OCI-LY7 (cell line): ENCODE measurements around the gene CTSC. TPM values are rescaled to one million over a fixed set of nuclear protein-coding genes. Genes with fewer than 3 reads are reported as not detected.

Experiments used
- BruUV-seq: library from RNA; stranded (reverse); fragments of 400-500 nt; replicated peaks from 2 replicates; lab custom pipeline; 2021; lab: Mats Ljungman, UMichigan
- CTCF ChIA-PET: fragments of 300-600 bp; sonication (Branson Sonifier 250); formaldehyde crosslinking; loops from one replicate; lab custom pipeline; 2022; ENCODE audit warnings: antibody characterized with exemption; ENCODE audit not compliant: unreplicated experiment; lab: Charles Lee
- POLR2A ChIA-PET: fragments of 300-600 bp; sonication (Branson Sonifier 250); formaldehyde crosslinking; loops from one replicate; lab custom pipeline; 2022; ENCODE audit warnings: antibody characterized with exemption; lab: Charles Lee
- DNase-seq: peaks from one replicate; pipeline ENCODE4 v3.0.0-alpha.2; 2015; ENCODE audit warnings: low spot score
- H2AFZ ChIP-seq: fragments of 200-600 bp; sonication (generic), shearing (Covaris generic); 2 replicates; pipeline ENCODE4 v1.6.1; 2014; ENCODE audit warnings: mild to moderate bottlenecking, antibody characterized with exemption, low read length, moderate library complexity
- H3K27ac ChIP-seq: fragments of 200-600 bp; sonication (generic); 2 replicates; pipeline ENCODE4 v1.5.1; 2014; ENCODE audit warnings: mixed run types, low read depth, mild to moderate bottlenecking, moderate library complexity, low read length, inconsistent platforms; ENCODE audit not compliant: poor library complexity, severe bottlenecking
- H3K36me3 ChIP-seq: fragments of 200-600 bp; sonication (generic); 2 replicates; pipeline ENCODE4 v1.6.1; 2014; ENCODE audit warnings: mild to moderate bottlenecking, antibody characterized with exemption, low read length, moderate library complexity, mixed read lengths; ENCODE audit not compliant: insufficient read depth
- H3K4me1 ChIP-seq: fragments of 200-600 bp; sonication (generic); 2 replicates; pipeline ENCODE4 v1.5.1; 2014; ENCODE audit warnings: mild to moderate bottlenecking, low read length; ENCODE audit not compliant: insufficient read depth, poor library complexity, severe bottlenecking
- H3K4me2 ChIP-seq: fragments of 200-600 bp; sonication (generic); 2 replicates; pipeline ENCODE4 v1.6.1; 2014; ENCODE audit warnings: mild to moderate bottlenecking, low read length
- H3K4me3 ChIP-seq: fragments of 200-600 bp; sonication (generic); 2 replicates; pipeline ENCODE4 v1.5.1; 2014; ENCODE audit warnings: mild to moderate bottlenecking, low read depth, low read length; ENCODE audit not compliant: poor library complexity, severe bottlenecking
- H3K79me2 ChIP-seq: fragments of 200-600 bp; sonication (generic); 2 replicates; pipeline ENCODE4 v1.6.1; 2016; ENCODE audit warnings: low read depth, mild to moderate bottlenecking, low read length, moderate library complexity, mixed read lengths; ENCODE audit not compliant: insufficient read depth
- H3K9me2 ChIP-seq: fragments of 200-600 bp; sonication (generic); 2 replicates; pipeline ENCODE4 v1.6.1; 2016; ENCODE audit warnings: mild to moderate bottlenecking, low read length, mixed read lengths; ENCODE audit not compliant: insufficient read depth
- H3K9me3 ChIP-seq: fragments of 200-600 bp; sonication (generic); 2 replicates; pipeline ENCODE4 v1.6.1; 2014; ENCODE audit warnings: mild to moderate bottlenecking, mixed run types, low read length, mixed read lengths
- H4K20me1 ChIP-seq: fragments of 200-600 bp; sonication (generic); 2 replicates; pipeline ENCODE4 v1.6.1; 2014; ENCODE audit warnings: mild to moderate bottlenecking, antibody characterized with exemption, low read length, moderate library complexity, mixed read lengths; ENCODE audit not compliant: insufficient read depth
- EZH2phosphoT487 ChIP-seq: fragments of 200-600 bp; sonication (generic); IDR thresholded peaks from 2 replicates; pipeline ENCODE4 v1.6.1; 2018; ENCODE audit warnings: low read depth, borderline replicate concordance, mild to moderate bottlenecking, mixed run types, antibody characterized with exemption, low read length, moderate library complexity, mixed read lengths
- intact Hi-C: fragments of 100-400 bp; cut with micrococcal nuclease; formaldehyde crosslinking; loops from one replicate; pipeline ENCODE4 v1.10.0; 2022; ENCODE audit not compliant: unreplicated experiment
- total RNA-seq, 2 experiments: library from RNA; depleted of rRNA in 1 of 2; stranded (reverse); fragments of >200 nt in 1 of 2; shearing (Covaris generic) in 1 of 2; gene quantifications; 2 replicates each; pipeline ENCODE4 v1.2.3, GENCODE V29; 2014 to 2022
- TF ChIP-seq, protein P1 (sequence below): fragments of 200-600 bp; sonication (generic); conservative IDR thresholded peaks from 2 replicates; pipeline ENCODE4 v1.5.1; 2014; ENCODE audit warnings: mild to moderate bottlenecking, antibody characterized with exemption, low read length, moderate library complexity, mixed read lengths

The CTSC gene
- total RNA-seq, 2 experiments from 2014 or later = 60.5 to 90.3 TPM

GRCh38 chr11:88281317-88281712 lies 56.2 kb downstream of the CTSC start:
- H4K20me1 ChIP-seq = no peaks in the 10 kb centered on the region
- DNase-seq = no peak
- POLR2A ChIA-PET = interaction anchor here (1.3 to 2.0 kb wide), 2 partner anchors 12 to 14 kb away, joined by 4 to 5 read pairs; no protein-coding TSS in a partner anchor
- CTCF ChIA-PET = no interaction called here
- no peaks in the 10 kb centered on the region for H3K4me1 ChIP-seq
- peaks cover 36% of the 10 kb centered on the region for H3K36me3 ChIP-seq
- no peak overlapping the region for H3K27ac ChIP-seq
- H3K4me3 ChIP-seq = no peak overlapping the region
- H3K9me2 ChIP-seq = no peaks in the 10 kb centered on the region
- H3K9me3 ChIP-seq = no peaks in the 10 kb centered on the region
- intact Hi-C loops = no loop called here
- TF ChIP-seq EZH2phosphoT487 = no peak
- TF ChIP-seq, protein P1, sequence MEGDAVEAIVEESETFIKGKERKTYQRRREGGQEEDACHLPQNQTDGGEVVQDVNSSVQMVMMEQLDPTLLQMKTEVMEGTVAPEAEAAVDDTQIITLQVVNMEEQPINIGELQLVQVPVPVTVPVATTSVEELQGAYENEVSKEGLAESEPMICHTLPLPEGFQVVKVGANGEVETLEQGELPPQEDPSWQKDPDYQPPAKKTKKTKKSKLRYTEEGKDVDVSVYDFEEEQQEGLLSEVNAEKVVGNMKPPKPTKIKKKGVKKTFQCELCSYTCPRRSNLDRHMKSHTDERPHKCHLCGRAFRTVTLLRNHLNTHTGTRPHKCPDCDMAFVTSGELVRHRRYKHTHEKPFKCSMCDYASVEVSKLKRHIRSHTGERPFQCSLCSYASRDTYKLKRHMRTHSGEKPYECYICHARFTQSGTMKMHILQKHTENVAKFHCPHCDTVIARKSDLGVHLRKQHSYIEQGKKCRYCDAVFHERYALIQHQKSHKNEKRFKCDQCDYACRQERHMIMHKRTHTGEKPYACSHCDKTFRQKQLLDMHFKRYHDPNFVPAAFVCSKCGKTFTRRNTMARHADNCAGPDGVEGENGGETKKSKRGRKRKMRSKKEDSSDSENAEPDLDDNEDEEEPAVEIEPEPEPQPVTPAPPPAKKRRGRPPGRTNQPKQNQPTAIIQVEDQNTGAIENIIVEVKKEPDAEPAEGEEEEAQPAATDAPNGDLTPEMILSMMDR = 0 out of 2 replicates have a peak, but pooled peaks have one; percentile 26
- H3K4me2 ChIP-seq = no peak overlapping the region
- no peak overlapping the region for H2AFZ ChIP-seq
- no TSS peak for BruUV-seq
- no peaks in the 10 kb centered on the region for H3K79me2 ChIP-seq

GRCh38 chr11:88280673-88281316 lies 56.7 kb downstream of the CTSC start:
- H4K20me1 ChIP-seq = no peaks in the 10 kb centered on the region
- no peak overlapping the region for H2AFZ ChIP-seq
- H3K27ac ChIP-seq = no peak overlapping the region
- no peaks in the 10 kb centered on the region for H3K9me3 ChIP-seq
- no peak overlapping the region for H3K4me3 ChIP-seq
- H3K36me3 ChIP-seq = peaks cover 31% of the 10 kb centered on the region
- H3K79me2 ChIP-seq = no peaks in the 10 kb centered on the region
- no peaks in the 10 kb centered on the region for H3K9me2 ChIP-seq
- BruUV-seq = no TSS peak
- ChIA-PET POLR2A (interaction anchor here (1.3 to 2.0 kb wide), 2 partner anchors 13 to 15 kb away, joined by 4 to 5 read pairs; no protein-coding TSS in a partner anchor), CTCF (no interaction called here)
- intact Hi-C loops = no loop called here
- no peak overlapping the region for H3K4me2 ChIP-seq
- no peaks in the 10 kb centered on the region for H3K4me1 ChIP-seq
- TF ChIP-seq, protein P1 = no peak
- no peak for TF ChIP-seq EZH2phosphoT487
- no peak for DNase-seq

DNA sequence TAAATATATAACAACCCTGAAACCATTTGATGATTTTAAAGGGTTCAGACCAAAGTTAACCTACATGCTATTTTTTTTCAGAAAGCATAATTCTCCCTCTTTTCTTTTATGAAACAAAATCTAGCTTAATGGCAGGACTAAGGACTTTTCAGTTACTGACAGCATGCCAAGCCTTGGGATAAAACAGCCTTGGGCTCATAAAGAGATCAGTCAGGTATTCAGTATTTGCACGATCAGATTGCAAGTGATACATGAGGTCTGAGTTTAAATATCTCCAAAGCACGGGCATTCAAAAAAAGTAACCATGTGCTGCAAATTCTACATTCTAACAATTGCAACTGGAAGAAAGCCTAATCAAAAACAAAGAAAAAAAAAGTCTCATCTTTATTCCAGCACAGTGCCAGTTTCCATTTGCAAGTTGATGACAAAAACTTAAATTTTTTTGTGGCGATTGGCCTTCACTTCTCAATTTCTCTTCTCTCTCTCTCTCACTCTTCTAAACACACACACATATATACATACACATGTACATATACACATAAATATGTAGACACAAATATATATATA lies 60.1 kb downstream of the CTSC start:
- no peak overlapping the region for H3K4me2 ChIP-seq
- no peaks in the 10 kb centered on the region for H3K9me3 ChIP-seq
- H3K4me1 ChIP-seq = no peaks in the 10 kb centered on the region
- ChIA-PET CTCF (no interaction called here), POLR2A (no interaction called here)
- no peaks in the 10 kb centered on the region for H3K79me2 ChIP-seq
- no peaks in the 10 kb centered on the region for H3K9me2 ChIP-seq
- H2AFZ ChIP-seq = no peak overlapping the region
- H3K27ac ChIP-seq = no peak overlapping the region
- no peak for TF ChIP-seq EZH2phosphoT487
- TF ChIP-seq, protein P1 = no peak
- H3K36me3 ChIP-seq = peaks cover 14% of the 10 kb centered on the region
- H3K4me3 ChIP-seq = no peak overlapping the region
- intact Hi-C loops = no loop called here
- H4K20me1 ChIP-seq = no peaks in the 10 kb centered on the region
- no peak for DNase-seq
- BruUV-seq = no TSS peak
